ENCODE data around the gene RRN3. TPM values are rescaled to one million over a fixed set of nuclear protein-coding genes. Genes with fewer than 3 reads are reported as not detected.

Gene RRN3
- polyA plus RNA-seq, 1 donor (not counting 4 experiments of a cell fraction or from before 2014, with no cell fraction given) = 60.3 TPM

GRCh38 chr16:15037745-15038144 is 56.3 kb downstream of the RRN3 start:
- H3K4me2 ChIP-seq (ENCODE audit: control insufficient read depth, extremely low read depth, insufficient read depth, low read depth, low read length) = no peak overlapping the region
- H3K4me1 ChIP-seq (ENCODE audit: control insufficient read depth, extremely low read depth, insufficient read depth, low read length) = peaks cover 3% of the 10 kb centered on the region
- no peaks in the 10 kb centered on the region for H3K9me1 ChIP-seq (ENCODE audit: control insufficient read depth, extremely low read depth, insufficient read depth, low read length)
- H3K4me3 ChIP-seq (ENCODE audit: control insufficient read depth in 2 of 3, extremely low read depth in 1 of 3, insufficient read depth in 2 of 3, low read depth in 1 of 3, low read length in 3 of 3) = no peak overlapping the region
- no peak overlapping the region for H3K9ac ChIP-seq (ENCODE audit: control insufficient read depth, extremely low read depth, insufficient read depth, low read length)
- H3K27ac ChIP-seq (ENCODE audit: control insufficient read depth, insufficient read depth, low read length) = no peak overlapping the region
- DNase-seq (ENCODE audit: low read depth, low spot score) (no peak), FAIRE-seq (no peak)
- H3K36me3 ChIP-seq (ENCODE audit: control insufficient read depth in 2 of 2, extremely low read depth in 1 of 2, insufficient read depth in 2 of 2, low read length in 2 of 2) = peaks cover 50 to 58% of the 10 kb centered on the region in 2 experiments
- no peaks in the 10 kb centered on the region for H3K79me2 ChIP-seq (ENCODE audit: control insufficient read depth, insufficient read depth, low read length)
- TF ChIP-seq CTCF (optimal IDR thresholded peaks at IDR 0.05 in 1 of 3, IDR thresholded peaks at IDR 0.05 in 1 of 3, conservative IDR thresholded peaks at IDR 0.05 in 1 of 3; ENCODE audit: extremely low read depth in 1 of 3, insufficient read depth in 2 of 3, low read length in 3 of 3) (no peak), EZH2 (IDR thresholded peaks at IDR 0.05; ENCODE audit: low read length) (no peak)
- H3K9me3 ChIP-seq (ENCODE audit: control insufficient read depth, low read depth, low read length) = no peaks in the 10 kb centered on the region
- H2AFZ ChIP-seq (ENCODE audit: control insufficient read depth, low read length) = no peak overlapping the region
- H4K20me1 ChIP-seq (ENCODE audit: control insufficient read depth, extremely low read depth, insufficient read depth, low read length) = no peaks in the 10 kb centered on the region
- no peaks in the 10 kb centered on the region for H3K27me3 ChIP-seq (ENCODE audit: control insufficient read depth, extremely low read depth, insufficient read depth, low read length)
- dilution Hi-C loops (cut with MboI; ENCODE audit: extremely low pct_ligation_motif_present, low sequenced_read_pairs) = no loop called here

- no peaks in the 10 kb centered on the region for H4K20me1 ChIP-seq (ENCODE audit: control insufficient read depth, extremely low read depth, insufficient read depth, low read length)
- peaks cover 3% of the 10 kb centered on the region for H3K4me1 ChIP-seq (ENCODE audit: control insufficient read depth, extremely low read depth, insufficient read depth, low read length)
- TF ChIP-seq EZH2 (IDR thresholded peaks at IDR 0.05; ENCODE audit: low read length) (no peak), CTCF (optimal IDR thresholded peaks at IDR 0.05 in 1 of 3, IDR thresholded peaks at IDR 0.05 in 1 of 3, conservative IDR thresholded peaks at IDR 0.05 in 1 of 3; ENCODE audit: extremely low read depth in 1 of 3, insufficient read depth in 2 of 3, low read length in 3 of 3) (no peak)
- no peak for FAIRE-seq
- H3K27ac ChIP-seq (ENCODE audit: control insufficient read depth, insufficient read depth, low read length) = no peak overlapping the region
- no peak for DNase-seq (ENCODE audit: low read depth, low spot score)
- no peaks in the 10 kb centered on the region for H3K9me3 ChIP-seq (ENCODE audit: control insufficient read depth, low read depth, low read length)
- dilution Hi-C loops (cut with MboI; ENCODE audit: extremely low pct_ligation_motif_present, low sequenced_read_pairs) = no loop called here
- H2AFZ ChIP-seq (ENCODE audit: control insufficient read depth, low read length) = no peak overlapping the region
- no peak overlapping the region for H3K9ac ChIP-seq (ENCODE audit: control insufficient read depth, extremely low read depth, insufficient read depth, low read length)
- H3K9me1 ChIP-seq (ENCODE audit: control insufficient read depth, extremely low read depth, insufficient read depth, low read length) = no peaks in the 10 kb centered on the region
- no peak overlapping the region for H3K4me3 ChIP-seq (ENCODE audit: control insufficient read depth in 2 of 3, extremely low read depth in 1 of 3, insufficient read depth in 2 of 3, low read depth in 1 of 3, low read length in 3 of 3)
- H3K4me2 ChIP-seq (ENCODE audit: control insufficient read depth, extremely low read depth, insufficient read depth, low read depth, low read length) = no peak overlapping the region
- no peaks in the 10 kb centered on the region for H3K27me3 ChIP-seq (ENCODE audit: control insufficient read depth, extremely low read depth, insufficient read depth, low read length)
- no peaks in the 10 kb centered on the region for H3K79me2 ChIP-seq (ENCODE audit: control insufficient read depth, insufficient read depth, low read length)
- peaks cover 50 to 61% of the 10 kb centered on the region in 2 experiments for H3K36me3 ChIP-seq (ENCODE audit: control insufficient read depth in 2 of 2, extremely low read depth in 1 of 2, insufficient read depth in 2 of 2, low read length in 2 of 2)
Measured at GRCh38 chr16:15037003-15037402, 57.1 kb downstream of the RRN3 start.

All from keratinocyte (primary cell).